Endodermal cell (in vitro differentiated cells): Measurements from ENCODE around the gene ATAD1. TPM values are rescaled to one million over a fixed set of nuclear protein-coding genes. Genes with fewer than 3 reads are reported as not detected.

Experiments used
- DNase-seq: peaks from one replicate; pipeline ENCODE4 v3.0.0-alpha.2; 2017
- H3K27ac ChIP-seq: 2 replicates; pipeline ENCODE4 v1.5.1; 2013; ENCODE audit warnings: mild to moderate bottlenecking, low read depth, low read length, moderate library complexity
- H3K27me3 ChIP-seq: 2 replicates; pipeline ENCODE4 v1.6.1; 2013; ENCODE audit warnings: mild to moderate bottlenecking, low read length, moderate library complexity; ENCODE audit not compliant: insufficient read depth, control insufficient read depth, poor library complexity, severe bottlenecking
- H3K36me3 ChIP-seq: 2 replicates; pipeline ENCODE4 v1.7.0; 2013; ENCODE audit warnings: mild to moderate bottlenecking, low read length, moderate library complexity; ENCODE audit not compliant: control insufficient read depth, insufficient read depth
- H3K4me1 ChIP-seq: one replicate; pipeline ENCODE4 v1.7.0; 2013; ENCODE audit warnings: low read length; ENCODE audit not compliant: control insufficient read depth, insufficient read depth
- H3K4me3 ChIP-seq: 2 replicates; pipeline ENCODE4 v1.5.1; 2013; ENCODE audit warnings: mild to moderate bottlenecking, low read length, moderate library complexity
- H3K9ac ChIP-seq: 2 replicates; pipeline ENCODE4 v1.6.1; 2013; ENCODE audit warnings: mild to moderate bottlenecking, low read length, moderate library complexity; ENCODE audit not compliant: poor library complexity, severe bottlenecking; ENCODE audit errors: extremely low read depth
- H3K9me3 ChIP-seq: 2 replicates; pipeline ENCODE4 v1.6.1; 2013; ENCODE audit warnings: mild to moderate bottlenecking, low read length, moderate library complexity; ENCODE audit not compliant: control insufficient read depth
- H3K27ac Mint-ChIP-seq: 2 replicates; pipeline ENCODE4 v1.8.0; 2020; ENCODE audit warnings: mixed read lengths
- H3K27me3 Mint-ChIP-seq: 2 replicates; pipeline ENCODE4 v1.8.0; 2021; ENCODE audit warnings: mild to moderate bottlenecking, mixed read lengths; ENCODE audit not compliant: insufficient read depth
- H3K36me3 Mint-ChIP-seq: 2 replicates; pipeline ENCODE4 v1.8.0; 2020; ENCODE audit warnings: low read depth, mixed read lengths
- H3K4me1 Mint-ChIP-seq: 2 replicates; pipeline ENCODE4 v1.8.0; 2020; ENCODE audit warnings: mixed read lengths
- H3K4me3 Mint-ChIP-seq: 2 replicates; pipeline ENCODE4 v1.8.0; 2020; ENCODE audit warnings: mild to moderate bottlenecking, moderate library complexity, mixed read lengths
- H3K9me3 Mint-ChIP-seq: 2 replicates; pipeline ENCODE4 v1.8.0; 2020; ENCODE audit warnings: mild to moderate bottlenecking, mixed read lengths
- WGBS, 2 experiments: methylation state at CpG; one replicate each; pipeline versions ENCODE4 v1.1.5 to v1.1.7; 2013; ENCODE audit warnings: missing lambda C conversion rate in 2 of 2, mixed read lengths in 1 of 2; ENCODE audit not compliant: insufficient coverage in 1 of 2, insufficient read length in 1 of 2; 5-methylcytosine and 5-hydroxymethylcytosine counted together
- total RNA-seq, 2 donors: library from RNA; stranded (reverse); fragmentation: NEBNext Ultra II Directional in 1 of 2; extraction: Animal tissue kit (Norgen Biotek cat#: 25700) in 1 of 2; gene quantifications; 2 replicates in 1 of 2; 3 replicates in 1 of 2; pipeline ENCODE4 v1.2.1, GENCODE V29; 2021
- TF ChIP-seq, protein P1 (sequence below): fragments of 200-600 bp; sonication (generic); conservative IDR thresholded peaks from 2 replicates; pipeline ENCODE4 v1.5.0; 2021; ENCODE audit warnings: antibody characterized with exemption, mild to moderate bottlenecking

The ATAD1 gene
- total RNA-seq, 2 donors from 2014 or later, result 55.4 to 68.0 TPM

DNA sequence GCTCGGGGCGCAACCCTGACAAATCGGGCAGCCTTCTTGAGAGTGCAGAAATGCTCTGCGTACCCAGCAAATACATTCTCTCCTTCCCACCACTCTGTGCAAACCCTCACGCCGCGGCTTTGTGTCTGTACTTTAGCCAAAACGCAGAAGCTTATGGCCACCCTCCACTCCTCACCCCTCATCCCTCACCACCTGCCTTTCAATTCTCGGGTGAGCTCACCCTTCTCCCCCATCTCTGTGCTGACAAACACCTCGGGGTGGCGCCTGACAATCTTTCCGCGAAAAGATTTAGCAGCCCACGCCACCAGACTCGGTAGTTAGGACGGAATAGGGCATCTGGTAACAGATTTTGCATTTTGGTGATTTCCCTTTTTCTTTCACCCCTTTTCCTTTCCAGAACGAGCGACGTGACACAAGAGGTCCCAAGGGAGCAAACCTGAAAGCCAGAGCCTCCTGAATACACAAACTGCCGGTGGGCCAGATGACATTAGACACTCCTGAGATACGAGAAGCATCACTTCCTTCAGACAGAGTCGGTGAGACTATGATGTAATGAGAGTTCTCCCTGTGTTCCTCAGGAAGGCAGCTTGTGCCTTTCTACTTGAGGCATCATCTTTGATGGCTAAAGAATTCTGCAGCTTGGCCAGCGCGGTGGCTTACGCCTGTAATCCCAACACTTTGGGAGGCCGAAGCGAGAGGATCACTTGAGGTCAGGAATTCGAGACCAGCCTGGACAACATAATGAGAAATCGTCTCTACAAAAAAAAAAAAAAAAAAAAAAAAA is 671 bp upstream of the ATAD1 start:
- peak overlapping the region; percentile 97 for H3K4me3 Mint-ChIP-seq
- H3K27me3 Mint-ChIP-seq, result peaks cover 3% of the 10 kb centered on the region
- Histone ChIP-seq H3K36me3 (peaks cover 7% of the 10 kb centered on the region), H3K4me3 (peak overlapping the region; percentile 99), H3K9me3 (no peaks in the 10 kb centered on the region), H3K27me3 (no peaks in the 10 kb centered on the region), H3K9ac (peak overlapping the region; percentile 80), H3K27ac (no peak overlapping the region), H3K4me1 (no peaks in the 10 kb centered on the region)
- H3K27ac Mint-ChIP-seq, result peak overlapping the region; percentile 91
- 22 to 33% methylated on average over 10 to 28 of the region's 29 CpGs for WGBS, 2 experiments
- DNase-seq, result peak; percentile 70
- H3K36me3 Mint-ChIP-seq, result peaks cover 3% of the 10 kb centered on the region
- peaks cover 17% of the 10 kb centered on the region for H3K4me1 Mint-ChIP-seq
- TF ChIP-seq, protein P1, sequence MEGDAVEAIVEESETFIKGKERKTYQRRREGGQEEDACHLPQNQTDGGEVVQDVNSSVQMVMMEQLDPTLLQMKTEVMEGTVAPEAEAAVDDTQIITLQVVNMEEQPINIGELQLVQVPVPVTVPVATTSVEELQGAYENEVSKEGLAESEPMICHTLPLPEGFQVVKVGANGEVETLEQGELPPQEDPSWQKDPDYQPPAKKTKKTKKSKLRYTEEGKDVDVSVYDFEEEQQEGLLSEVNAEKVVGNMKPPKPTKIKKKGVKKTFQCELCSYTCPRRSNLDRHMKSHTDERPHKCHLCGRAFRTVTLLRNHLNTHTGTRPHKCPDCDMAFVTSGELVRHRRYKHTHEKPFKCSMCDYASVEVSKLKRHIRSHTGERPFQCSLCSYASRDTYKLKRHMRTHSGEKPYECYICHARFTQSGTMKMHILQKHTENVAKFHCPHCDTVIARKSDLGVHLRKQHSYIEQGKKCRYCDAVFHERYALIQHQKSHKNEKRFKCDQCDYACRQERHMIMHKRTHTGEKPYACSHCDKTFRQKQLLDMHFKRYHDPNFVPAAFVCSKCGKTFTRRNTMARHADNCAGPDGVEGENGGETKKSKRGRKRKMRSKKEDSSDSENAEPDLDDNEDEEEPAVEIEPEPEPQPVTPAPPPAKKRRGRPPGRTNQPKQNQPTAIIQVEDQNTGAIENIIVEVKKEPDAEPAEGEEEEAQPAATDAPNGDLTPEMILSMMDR, result no peak
- no peaks in the 10 kb centered on the region for H3K9me3 Mint-ChIP-seq

DNA sequence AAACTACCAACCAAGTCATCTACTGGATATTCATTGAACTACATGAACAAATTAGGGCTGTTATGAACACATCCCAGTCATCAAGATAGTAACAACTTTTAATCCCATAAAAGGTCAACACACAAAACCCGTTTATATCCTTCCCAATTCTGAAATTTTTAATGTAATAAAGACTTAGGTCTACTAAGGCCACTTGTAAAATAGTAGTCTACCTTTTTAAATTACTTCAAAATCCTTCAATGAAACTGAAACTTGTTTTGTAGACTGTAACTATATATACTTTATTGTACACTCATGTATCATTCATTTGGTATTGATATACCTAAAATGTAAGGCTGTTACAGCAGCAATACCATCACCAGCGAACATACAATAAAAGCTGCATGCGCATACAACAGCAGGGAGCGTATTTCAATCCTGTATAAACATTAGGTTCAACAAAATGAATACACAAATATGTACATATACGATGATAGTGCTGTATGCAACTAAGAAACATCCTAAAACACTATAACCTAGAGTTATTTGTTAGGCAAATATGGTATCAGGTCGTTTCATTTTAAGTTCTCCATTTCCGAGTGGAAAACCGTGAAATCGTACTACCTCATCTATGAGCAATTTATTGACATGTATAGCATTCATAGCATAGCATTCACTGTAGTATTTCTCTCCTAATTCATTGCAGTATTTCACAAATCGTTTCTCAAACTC is 973 bp downstream of the ATAD1 start:
- Mint-ChIP-seq H3K27ac (peak overlapping the region; percentile 91), H3K9me3 (no peaks in the 10 kb centered on the region), H3K4me1 (peaks cover 17% of the 10 kb centered on the region), H3K4me3 (peak overlapping the region; percentile 97), H3K27me3 (peaks cover 3% of the 10 kb centered on the region), H3K36me3 (peaks cover 12% of the 10 kb centered on the region)
- peaks cover 21% of the 10 kb centered on the region for H3K36me3 ChIP-seq
- DNase-seq, result no peak
- peak overlapping the region; percentile 80 for H3K9ac ChIP-seq
- TF ChIP-seq, protein P1, result no peak
- peak overlapping the region; percentile 99 for H3K4me3 ChIP-seq
- H3K9me3 ChIP-seq, result no peaks in the 10 kb centered on the region
- no peaks in the 10 kb centered on the region for H3K4me1 ChIP-seq
- no peak overlapping the region for H3K27ac ChIP-seq
- no peaks in the 10 kb centered on the region for H3K27me3 ChIP-seq
- 0 to 3% methylated on average over 3 to 6 of the region's 10 CpGs for WGBS, 2 experiments

DNA sequence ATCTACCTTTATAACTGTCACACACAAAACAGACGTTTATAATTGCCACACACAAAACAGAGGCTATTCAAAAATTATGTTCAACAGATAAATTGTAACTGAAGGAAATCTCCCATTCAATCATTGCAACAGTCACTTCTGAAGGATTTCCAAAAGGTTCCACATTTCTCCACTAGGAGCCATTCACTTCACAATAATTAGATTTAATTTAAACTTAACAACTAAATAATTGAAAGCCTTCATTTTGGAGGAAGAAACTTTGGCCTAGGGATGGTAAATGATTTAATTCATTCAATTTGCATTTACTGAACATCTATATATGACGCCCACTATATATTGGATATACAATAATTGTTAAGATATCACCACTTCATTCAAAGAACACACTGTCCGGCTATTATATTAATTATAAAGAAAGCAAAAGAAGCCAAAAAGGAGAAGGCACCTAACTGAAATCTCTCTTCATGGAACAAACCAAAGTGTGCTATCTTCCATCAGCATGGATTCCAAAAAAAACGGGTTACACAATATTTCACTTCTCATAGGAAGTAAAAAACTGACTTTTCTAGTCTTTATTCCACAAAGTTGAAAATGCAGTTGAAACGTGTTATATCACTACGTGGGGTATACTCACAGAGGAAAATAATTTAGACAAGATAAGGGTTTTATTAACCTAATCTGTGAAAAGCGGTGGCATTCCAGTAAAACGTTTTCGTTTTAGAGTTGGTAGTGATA is 1.7 kb downstream of the ATAD1 start:
- Mint-ChIP-seq H3K9me3 (no peaks in the 10 kb centered on the region), H3K27ac (no peak overlapping the region), H3K27me3 (peaks cover 3% of the 10 kb centered on the region), H3K4me1 (peaks cover 17% of the 10 kb centered on the region), H3K36me3 (peaks cover 19% of the 10 kb centered on the region), H3K4me3 (peak overlapping the region; percentile 97)
- peak overlapping the region; percentile 99 for H3K4me3 ChIP-seq
- no peaks in the 10 kb centered on the region for H3K9me3 ChIP-seq
- no peaks in the 10 kb centered on the region for H3K4me1 ChIP-seq
- WGBS, 2 experiments, result 66 to 77% methylated on average over 1 to 8 of the region's 9 CpGs
- TF ChIP-seq, protein P1, result peak; percentile 66
- no peak for DNase-seq
- H3K9ac ChIP-seq, result no peak overlapping the region
- H3K27ac ChIP-seq, result no peak overlapping the region
- H3K36me3 ChIP-seq, result peaks cover 28% of the 10 kb centered on the region
- H3K27me3 ChIP-seq, result no peaks in the 10 kb centered on the region
